MM.1S (cell line): Measurements from ENCODE around the gene RBL2.

Source experiments
- DNase-seq: peaks from one replicate; pipeline ENCODE4 v3.0.0-alpha.2; 2015
- H2AFZ ChIP-seq: fragments of 300-600 bp; sonication (generic); 2 replicates; pipeline ENCODE4 v1.6.0; 2016; ENCODE audit warnings: antibody characterized with exemption, low read length
- H3F3A ChIP-seq: fragments of 300-600 bp; sonication (generic); 2 replicates; pipeline ENCODE4 v1.6.1; 2016; ENCODE audit warnings: mild to moderate bottlenecking, antibody characterized with exemption, low read length, moderate library complexity, mixed read lengths; ENCODE audit not compliant: insufficient read depth
- H3K27ac ChIP-seq: fragments of 300-600 bp; sonication (generic); 2 replicates; pipeline ENCODE4 v1.5.1; 2016; ENCODE audit warnings: mild to moderate bottlenecking, low read length
- H3K27me3 ChIP-seq: fragments of 300-600 bp; sonication (generic); replicated peaks from 2 replicates; pipeline ENCODE4 v1.6.0; 2016; ENCODE audit warnings: low read length; ENCODE audit not compliant: insufficient read depth
- H3K36me3 ChIP-seq: fragments of 300-600 bp; sonication (generic); replicated peaks from 2 replicates; pipeline ENCODE4 v1.6.1; 2016; ENCODE audit warnings: mild to moderate bottlenecking, low read length, mixed read lengths; ENCODE audit not compliant: insufficient read depth
- H3K4me1 ChIP-seq: fragments of 300-600 bp; sonication (generic); 2 replicates; pipeline ENCODE4 v1.6.1; 2016; ENCODE audit warnings: low read length, mixed read lengths
- H3K4me2 ChIP-seq: fragments of 300-600 bp; sonication (generic); 2 replicates; pipeline ENCODE4 v1.6.0; 2016; ENCODE audit warnings: low read depth, low read length
- H3K4me3 ChIP-seq: fragments of 300-600 bp; sonication (generic); 2 replicates; pipeline ENCODE4 v1.5.1; 2016; ENCODE audit warnings: low read length, mixed read lengths
- H3K79me2 ChIP-seq: fragments of 300-600 bp; sonication (generic); 2 replicates; pipeline ENCODE4 v1.6.1; 2016; ENCODE audit warnings: mixed run types, low read length, mixed read lengths
- H3K9ac ChIP-seq: fragments of 300-600 bp; sonication (generic); 2 replicates; pipeline ENCODE4 v1.6.1; 2016; ENCODE audit warnings: low read length, mixed read lengths
- H3K9me2 ChIP-seq: fragments of 300-600 bp; sonication (generic); replicated peaks from 2 replicates; pipeline ENCODE4 v1.6.1; 2016; ENCODE audit warnings: mild to moderate bottlenecking, low read length, mixed read lengths; ENCODE audit not compliant: insufficient read depth
- H3K9me3 ChIP-seq: fragments of 300-600 bp; sonication (generic); replicated peaks from 2 replicates; pipeline ENCODE4 v1.6.1; 2016; ENCODE audit warnings: mild to moderate bottlenecking, low read length, mixed read lengths; ENCODE audit not compliant: insufficient read depth
- H4K20me1 ChIP-seq: fragments of 300-600 bp; sonication (generic); 2 replicates; pipeline ENCODE4 v1.6.1; 2016; ENCODE audit warnings: mild to moderate bottlenecking, low read length, moderate library complexity, mixed read lengths; ENCODE audit not compliant: insufficient read depth
- CTCF ChIP-seq: fragments of 300-600 bp; sonication (generic); IDR thresholded peaks from 2 replicates; pipeline ENCODE4 v1.5.1; 2016; ENCODE audit warnings: antibody characterized with exemption, low read length, mixed read lengths
- EZH2 ChIP-seq: fragments of 300-600 bp; sonication (generic); optimal IDR thresholded peaks from 2 replicates; pipeline ENCODE3; 2017; ENCODE audit warnings: low read depth, mild to moderate bottlenecking, antibody characterized with exemption, low read length, mixed read lengths
- EZH2phosphoT487 ChIP-seq: fragments of 300-600 bp; sonication (generic); IDR thresholded peaks from 2 replicates; pipeline ENCODE4 v1.6.1; 2018; ENCODE audit warnings: antibody characterized with exemption, low read length

RBL2 gene

DNA sequence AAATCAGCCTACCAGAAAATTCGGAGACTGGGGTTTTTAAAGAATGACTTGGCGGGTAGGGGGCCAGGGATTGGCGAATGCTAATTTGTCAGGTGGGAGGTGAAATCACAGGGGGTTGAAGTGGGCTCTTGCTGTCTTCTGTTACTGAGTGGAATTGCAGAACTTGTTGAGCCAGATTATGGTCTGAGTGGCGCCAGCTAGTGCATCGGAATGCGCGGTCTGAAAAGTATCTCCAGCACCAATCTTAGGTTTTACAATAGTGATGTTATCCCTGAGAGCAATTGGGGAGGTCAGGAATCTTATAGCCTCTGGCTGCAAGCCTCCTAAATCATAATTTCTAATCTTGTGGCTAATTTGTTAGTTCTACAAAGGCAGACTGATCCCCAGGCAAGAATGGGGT, 762 bp upstream of the RBL2 start:
- Histone ChIP-seq H3K27me3 (no peaks in the 10 kb centered on the region), H4K20me1 (no peaks in the 10 kb centered on the region), H3K4me3 (peak overlapping the region; percentile 94), H3F3A (peaks cover 9% of the 10 kb centered on the region), H3K4me2 (peak overlapping the region; percentile 90), H2AFZ (peak overlapping the region; percentile 96), H3K79me2 (peaks cover 37% of the 10 kb centered on the region), H3K9me3 (no peaks in the 10 kb centered on the region), H3K9ac (no peak overlapping the region), H3K36me3 (no peaks in the 10 kb centered on the region), H3K4me1 (peaks cover 14% of the 10 kb centered on the region), H3K9me2 (no peaks in the 10 kb centered on the region), H3K27ac (no peak overlapping the region)
- no peak for DNase-seq
- no peak for TF ChIP-seq CTCF
- TF ChIP-seq EZH2, result no peak
- TF ChIP-seq EZH2phosphoT487, result no peak

DNA sequence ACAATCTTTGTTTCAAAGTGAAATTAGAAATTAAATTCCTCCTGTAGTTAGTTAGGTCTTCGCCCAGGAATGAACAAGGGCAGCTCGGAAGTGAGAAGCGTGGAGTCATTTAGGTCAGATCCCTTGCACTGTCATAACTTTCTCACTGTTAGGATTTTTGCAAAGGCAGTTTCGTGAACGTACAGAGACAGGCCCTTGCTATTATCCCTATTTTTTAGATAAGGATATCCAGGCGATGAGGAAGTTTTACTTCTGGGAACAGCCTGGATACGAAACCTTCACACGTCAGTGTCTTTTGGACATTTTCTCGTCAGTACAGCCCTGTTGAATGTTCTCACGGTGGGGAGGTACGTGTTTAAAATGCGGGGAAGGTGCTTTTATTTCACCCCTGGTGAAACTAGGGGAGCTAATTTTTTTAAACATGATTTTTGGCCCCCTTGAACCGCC, 318 bp upstream of the RBL2 start:
- TF ChIP-seq EZH2 (no peak), EZH2phosphoT487 (no peak), CTCF (no peak)
- H4K20me1 ChIP-seq, result no peaks in the 10 kb centered on the region
- H3K79me2 ChIP-seq, result peaks cover 38% of the 10 kb centered on the region
- peak overlapping the region; percentile 96 for H2AFZ ChIP-seq
- peak overlapping the region; percentile 90 for H3K4me2 ChIP-seq
- peak overlapping the region; percentile 94 for H3K4me3 ChIP-seq
- H3K9ac ChIP-seq, result peak overlapping the region; percentile 97; the same call in 1 of the 2 replicates
- no peaks in the 10 kb centered on the region for H3K36me3 ChIP-seq
- H3K9me2 ChIP-seq, result no peaks in the 10 kb centered on the region
- peaks cover 14% of the 10 kb centered on the region for H3K4me1 ChIP-seq
- H3K27ac ChIP-seq, result peak overlapping the region; percentile 93; the same call in 1 of the 2 replicates
- H3K9me3 ChIP-seq, result no peaks in the 10 kb centered on the region
- no peak for DNase-seq
- peaks cover 9% of the 10 kb centered on the region for H3F3A ChIP-seq
- H3K27me3 ChIP-seq, result no peaks in the 10 kb centered on the region

DNA sequence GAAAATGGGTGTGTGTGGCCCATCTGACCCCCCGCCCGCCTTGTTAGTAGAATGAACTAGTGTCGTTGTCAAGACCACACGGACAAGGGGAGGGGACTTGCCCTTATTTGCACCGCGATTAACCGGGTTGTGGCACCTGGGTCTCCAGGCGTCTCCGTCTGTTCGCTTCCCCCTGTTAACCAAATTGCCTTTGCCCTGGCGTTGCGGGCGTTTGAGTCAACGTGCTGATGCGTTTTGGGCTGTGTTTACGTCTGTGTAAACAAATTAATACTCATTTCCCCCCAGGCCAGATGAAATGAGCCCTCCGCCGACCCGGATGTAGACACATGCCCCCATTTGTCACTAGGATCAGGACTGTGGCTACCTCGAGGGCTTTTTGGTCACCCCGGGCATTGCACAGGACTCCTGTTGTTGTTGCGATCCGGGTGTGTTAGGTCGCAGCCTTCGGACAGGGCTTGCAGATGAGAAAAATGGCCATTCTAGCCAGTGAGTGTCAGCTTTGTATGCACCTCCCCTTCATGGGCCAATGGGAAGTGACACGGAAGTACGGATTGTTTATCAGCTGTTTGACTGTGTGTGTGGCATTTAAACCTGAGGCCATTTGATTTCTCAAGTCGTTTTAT, 906 bp downstream of the RBL2 start:
- Histone ChIP-seq H3F3A (peaks cover 9% of the 10 kb centered on the region), H2AFZ (peak overlapping the region; percentile 96)

More for the DNA sequence above, 906 bp downstream of the RBL2 start:
- DNase-seq, result peak; percentile 87
- Histone ChIP-seq H3K36me3 (no peaks in the 10 kb centered on the region), H3K9me3 (no peaks in the 10 kb centered on the region), H3K4me2 (peak overlapping the region; percentile 90), H3K4me3 (peak overlapping the region; percentile 94), H3K27me3 (no peaks in the 10 kb centered on the region), H4K20me1 (no peaks in the 10 kb centered on the region), H3K79me2 (peaks cover 40% of the 10 kb centered on the region), H3K4me1 (peaks cover 14% of the 10 kb centered on the region), H3K9ac (peak overlapping the region; percentile 97), H3K9me2 (no peaks in the 10 kb centered on the region), H3K27ac (peak overlapping the region; percentile 93)
- no peak for TF ChIP-seq CTCF
- TF ChIP-seq EZH2phosphoT487, result no peak
- TF ChIP-seq EZH2, result no peak
